A549 (cell line): Measurements from ENCODE around the gene POLR3GL. TPM values are rescaled to one million over a fixed set of nuclear protein-coding genes. Genes with fewer than 3 reads are reported as not detected.

Source experiments
- BCL3 ChIP-seq: fragments of >200 bp; sonication (Bioruptor Twin); formaldehyde crosslinking; IDR thresholded peaks from 3 replicates; pipeline ENCODE4 v1.6.1; 2016
- CBX8 ChIP-seq: fragments of 200-600 bp; sonication (generic); IDR thresholded peaks from 2 replicates; pipeline ENCODE4 v1.6.1; 2016
- CEBPB ChIP-seq, 2 experiments: fragments of >200 bp in 1 of 2; sonication (Bioruptor Twin) in 1 of 2; formaldehyde crosslinking in 1 of 2; IDR thresholded peaks; 2 replicates each; pipeline ENCODE4 v1.6.1; 2012 to 2016
- CTCF ChIP-seq: fragments of >200 bp; sonication (Bioruptor Twin); formaldehyde crosslinking; IDR thresholded peaks from 3 replicates; pipeline ENCODE4 v1.5.1; 2016
- EHMT2 ChIP-seq: fragments of 200-600 bp; sonication (generic); IDR thresholded peaks from 2 replicates; pipeline ENCODE4 v1.6.1; 2016; ENCODE audit warnings: antibody characterized with exemption, low read depth, mild to moderate bottlenecking, moderate library complexity
- ELK1 ChIP-seq: fragments of 150-350 bp; IDR thresholded peaks from 2 replicates; pipeline ENCODE4 v1.6.1; 2014; ENCODE audit warnings: low read depth, mild to moderate bottlenecking, low read length
- EP300 ChIP-seq, 2 experiments: fragments of >200 bp; sonication (Bioruptor Twin); formaldehyde crosslinking; IDR thresholded peaks; 2 replicates in 1 of 2; 3 replicates in 1 of 2; pipeline ENCODE4 v1.6.1; 2016 to 2017
- FOSB ChIP-seq: fragments of 250-450 bp; sonication (Bioruptor Pico); IDR thresholded peaks from 2 replicates; pipeline ENCODE4 v1.5.0; 2020; ENCODE audit warnings: mild to moderate bottlenecking, moderate library complexity
- GATA3 ChIP-seq: IDR thresholded peaks from 2 replicates; pipeline ENCODE4 v1.6.1; 2012; ENCODE audit warnings: borderline replicate concordance
- HEYL ChIP-seq: fragments of 250-450 bp; sonication (Bioruptor Pico); IDR thresholded peaks from 2 replicates; pipeline ENCODE4 v1.8.0; 2021; ENCODE audit warnings: mild to moderate bottlenecking, moderate library complexity
- HOXA7 ChIP-seq: fragments of 250-450 bp; sonication (Bioruptor Pico); IDR thresholded peaks from 2 replicates; pipeline ENCODE4 v1.5.0; 2020; ENCODE audit warnings: mild to moderate bottlenecking, moderate library complexity
- HOXB13 ChIP-seq: fragments of 250-450 bp; sonication (Bioruptor Pico); IDR thresholded peaks from 2 replicates; pipeline ENCODE4 v1.5.0; 2020; ENCODE audit warnings: low read depth, mild to moderate bottlenecking, moderate library complexity
- HOXB5 ChIP-seq: fragments of 250-450 bp; sonication (Bioruptor Pico); IDR thresholded peaks from 2 replicates; pipeline ENCODE4 v1.5.0; 2020; ENCODE audit warnings: mild to moderate bottlenecking, moderate library complexity
- JUN ChIP-seq, 2 experiments: fragments of >200 bp; sonication (Bioruptor Twin); formaldehyde crosslinking; IDR thresholded peaks; 2 replicates in 1 of 2; 3 replicates in 1 of 2; pipeline ENCODE4 v1.6.1; 2016 to 2017
- JUNB ChIP-seq: fragments of >200 bp; sonication (Bioruptor Twin); formaldehyde crosslinking; IDR thresholded peaks from 2 replicates; pipeline ENCODE4 v1.6.1; 2016
- KDM1A ChIP-seq: fragments of 200-600 bp; sonication (generic); IDR thresholded peaks from 2 replicates; pipeline ENCODE4 v1.6.1; 2016; ENCODE audit warnings: low read depth, mild to moderate bottlenecking
- MAFK ChIP-seq: fragments of 450-650 bp; IDR thresholded peaks from 2 replicates; pipeline ENCODE4 v1.6.1; 2014; ENCODE audit not compliant: partially characterized antibody
- MAX ChIP-seq: IDR thresholded peaks from 2 replicates; pipeline ENCODE4 v1.6.1; 2012
- NPAS2 ChIP-seq: fragments of 250-450 bp; sonication (Bioruptor Pico); IDR thresholded peaks from 2 replicates; pipeline ENCODE4 v1.8.0; 2022; ENCODE audit warnings: mild to moderate bottlenecking, moderate library complexity, borderline replicate concordance
- NR3C1 ChIP-seq: fragments of >200 bp; sonication (Bioruptor Twin); formaldehyde crosslinking; IDR thresholded peaks from 3 replicates; pipeline ENCODE4 v1.6.1; 2017
- PHF8 ChIP-seq: fragments of 200-600 bp; sonication (generic); IDR thresholded peaks from 2 replicates; pipeline ENCODE4 v1.6.1; 2016; ENCODE audit warnings: low read depth, mild to moderate bottlenecking, antibody characterized with exemption, moderate library complexity, borderline replicate concordance
- POLR2A ChIP-seq: IDR thresholded peaks from 2 replicates; pipeline ENCODE4 v1.6.1; 2012; ENCODE audit warnings: mild to moderate bottlenecking, low read length
- RARB ChIP-seq: fragments of 250-450 bp; sonication (Bioruptor Pico); IDR thresholded peaks from 2 replicates; pipeline ENCODE4 v1.8.0; 2021; ENCODE audit warnings: mild to moderate bottlenecking, moderate library complexity
- RCOR1 ChIP-seq: fragments of 150-350 bp; IDR thresholded peaks from 2 replicates; pipeline ENCODE4 v1.6.1; 2014; ENCODE audit warnings: antibody characterized with exemption, low read length, low read depth
- REST ChIP-seq: fragments of 200-600 bp; sonication (generic); IDR thresholded peaks from 2 replicates; pipeline ENCODE4 v1.6.1; 2016; ENCODE audit warnings: antibody characterized with exemption, mild to moderate bottlenecking, moderate library complexity
- RFX5 ChIP-seq: fragments of 450-650 bp; IDR thresholded peaks from 2 replicates; pipeline ENCODE4 v1.7.1; 2014; ENCODE audit warnings: antibody characterized with exemption, mild to moderate bottlenecking, moderate library complexity
- RNF2 ChIP-seq: fragments of 200-600 bp; sonication (generic); IDR thresholded peaks from 2 replicates; pipeline ENCODE4 v1.6.1; 2016; ENCODE audit warnings: low read depth, mild to moderate bottlenecking, antibody characterized with exemption, moderate library complexity, borderline replicate concordance
- SMC3 ChIP-seq: fragments of >200 bp; sonication (Bioruptor Twin); formaldehyde crosslinking; IDR thresholded peaks from 3 replicates; pipeline ENCODE4 v1.6.1; 2018; ENCODE audit warnings: inconsistent platforms
- SREBF2 ChIP-seq: fragments of 450-650 bp; IDR thresholded peaks from 2 replicates; pipeline ENCODE4 v1.6.1; 2014; ENCODE audit warnings: mild to moderate bottlenecking, moderate library complexity
- TFCP2L1 ChIP-seq: fragments of 250-450 bp; sonication (Bioruptor Pico); IDR thresholded peaks from 2 replicates; pipeline ENCODE4 v1.5.0; 2021; ENCODE audit warnings: mild to moderate bottlenecking
- TP53 ChIP-seq: fragments of 250-450 bp; sonication (Bioruptor Pico); IDR thresholded peaks from 2 replicates; pipeline ENCODE4 v1.5.0; 2021; ENCODE audit warnings: mild to moderate bottlenecking, moderate library complexity
- USF2 ChIP-seq: fragments of 450-650 bp; IDR thresholded peaks from 2 replicates; pipeline ENCODE4 v1.6.1; 2014; ENCODE audit warnings: antibody characterized with exemption
- ZC3H11A ChIP-seq: fragments of 450-650 bp; IDR thresholded peaks from 2 replicates; pipeline ENCODE4 v1.6.1; 2014; ENCODE audit warnings: antibody characterized with exemption, mild to moderate bottlenecking
- ZFP36 ChIP-seq: fragments of 450-650 bp; IDR thresholded peaks from 2 replicates; pipeline ENCODE4 v1.6.1; 2014; ENCODE audit warnings: borderline replicate concordance; ENCODE audit not compliant: partially characterized antibody
- ZNF302 ChIP-seq: fragments of 250-450 bp; sonication (Bioruptor Pico); IDR thresholded peaks from 2 replicates; pipeline ENCODE4 v1.9.0; 2021; ENCODE audit warnings: inconsistent platforms, mild to moderate bottlenecking, moderate library complexity
- ZSCAN20 ChIP-seq: fragments of 250-450 bp; sonication (Bioruptor Pico); IDR thresholded peaks from 2 replicates; pipeline ENCODE4 v1.8.0; 2022; ENCODE audit warnings: mild to moderate bottlenecking, moderate library complexity
- polyA plus RNA-seq, 4 experiments: library from polyadenylated mRNA; depleted of rRNA in 3 of 4; stranded (reverse); fragments of >200 nt; fragmentation: RNase III in 1 of 4; extraction: RNeasy Plus Mini Kit Qiagen cat#74134 plus additional on column Dnase treatment in 1 of 4; gene quantifications; 2 replicates in 3 of 4; 3 replicates in 1 of 4; pipeline ENCODE4 v1.2.3, GENCODE V29; 2011 to 2017

Gene POLR3GL
- polyA plus RNA-seq, 2 of the 4 experiments (the other 2 are of a cell fraction) = 12.6 to 15.7 TPM

- TF ChIP-seq HOXB5 (CRISPR knock-in tag) = no peak
- no peak for TF ChIP-seq USF2
- TF ChIP-seq ZFP36 = no peak
- no peak for TF ChIP-seq ZSCAN20 (CRISPR knock-in tag)
- TF ChIP-seq ZC3H11A = no peak
- no peak for TF ChIP-seq RARB (CRISPR knock-in tag)
- no peak for TF ChIP-seq ZNF302
- no peak for TF ChIP-seq CBX8
- no peak for TF ChIP-seq FOSB
- no peak for TF ChIP-seq JUNB
- TF ChIP-seq RNF2 = no peak
- no peak for TF ChIP-seq TP53 (CRISPR knock-in tag)
- TF ChIP-seq EHMT2 = no peak
- TF ChIP-seq EP300 (IDR thresholded peaks at IDR 0.05) = no peak
- peak; percentile 34 for TF ChIP-seq PHF8
- no peak for TF ChIP-seq BCL3
- peak; percentile 26; the same call in 1 of the 2 replicates for TF ChIP-seq GATA3
- 0 out of 3 replicates have a peak, but pooled peaks have one; percentile 5 for TF ChIP-seq SMC3
- no peak for TF ChIP-seq MAFK
- TF ChIP-seq HOXA7 (CRISPR knock-in tag) = no peak
- no peak for TF ChIP-seq RCOR1
- TF ChIP-seq TFCP2L1 (CRISPR knock-in tag) = no peak
- no peak for TF ChIP-seq RFX5
- TF ChIP-seq POLR2A = peak; percentile 45
- TF ChIP-seq NR3C1 = no peak
- TF ChIP-seq HEYL (CRISPR knock-in tag) = no peak
- no peak for TF ChIP-seq SREBF2
- TF ChIP-seq CTCF = no peak
- no peak for TF ChIP-seq ELK1
- peak; percentile 62 for TF ChIP-seq MAX
- peak; percentile 35 to 64; a peak in 3 of 5 replicates for TF ChIP-seq JUN (IDR thresholded peaks at IDR 0.05)
- no peak for TF ChIP-seq KDM1A
- TF ChIP-seq NPAS2 (CRISPR knock-in tag) = no peak
- TF ChIP-seq REST = peak; percentile 78
- TF ChIP-seq HOXB13 (CRISPR knock-in tag) = no peak
- TF ChIP-seq CEBPB (IDR thresholded peaks at IDR 0.05) = no peak
Measured at GRCh38 chr1:145918144-145918991, 46.1 kb upstream of the POLR3GL start, which contains the start of gene PEX11B (continued).
